HepG2 (cell line): Measurements from ENCODE around the gene SLC13A5. TPM values are rescaled to one million over a fixed set of nuclear protein-coding genes. Genes with fewer than 3 reads are reported as not detected.

ENCODE experiments used
- ARID4A ChIP-seq: sonication (generic); formaldehyde crosslinking; IDR thresholded peaks from 2 replicates; pipeline ENCODE4 v1.5.0; 2020; ENCODE audit warnings: mild to moderate bottlenecking, missing genetic modification reagents, borderline replicate concordance
- DDIT3 ChIP-seq: sonication (generic); formaldehyde crosslinking; IDR thresholded peaks from 2 replicates; pipeline ENCODE4 v1.4.0; 2020; ENCODE audit warnings: mild to moderate bottlenecking, missing genetic modification reagents
- ELF4 ChIP-seq: sonication (generic); formaldehyde crosslinking; IDR thresholded peaks from 2 replicates; pipeline ENCODE4 v1.5.0; 2020; ENCODE audit warnings: missing genetic modification reagents, mild to moderate bottlenecking, moderate library complexity, borderline replicate concordance
- FOXA3 ChIP-seq: IDR thresholded peaks from 2 replicates; pipeline ENCODE4 v1.6.1; 2016; ENCODE audit warnings: missing genetic modification reagents, missing compliant biosample characterization
- FOXK1 ChIP-seq: sonication (generic); formaldehyde crosslinking; IDR thresholded peaks from 2 replicates; pipeline ENCODE4 v1.4.0; 2020; ENCODE audit warnings: low read depth, missing genetic modification reagents, borderline replicate concordance
- FOXM1 ChIP-seq: sonication (generic); formaldehyde crosslinking; IDR thresholded peaks from 2 replicates; pipeline ENCODE4 v1.5.0; 2020; ENCODE audit warnings: missing genetic modification reagents
- FOXO4 ChIP-seq: sonication (generic); formaldehyde crosslinking; conservative IDR thresholded peaks from 2 replicates; pipeline ENCODE4 v1.8.1; 2023; ENCODE audit warnings: missing genetic modification reagents
- KLF12 ChIP-seq: sonication (generic); formaldehyde crosslinking; IDR thresholded peaks from 2 replicates; pipeline ENCODE4 v1.4.0; 2020; ENCODE audit warnings: missing genetic modification reagents, borderline replicate concordance
- KLF15 ChIP-seq: sonication (generic); formaldehyde crosslinking; IDR thresholded peaks from 2 replicates; pipeline ENCODE4 v1.8.1; 2023; ENCODE audit warnings: borderline replicate concordance, mild to moderate bottlenecking, inconsistent platforms, missing genetic modification reagents, mixed read lengths
- MTA1 ChIP-seq: sonication (generic); formaldehyde crosslinking; IDR thresholded peaks from 2 replicates; pipeline ENCODE4 v1.4.0; 2020; ENCODE audit warnings: missing genetic modification reagents, mild to moderate bottlenecking, borderline replicate concordance
- MYNN ChIP-seq: sonication (generic); formaldehyde crosslinking; IDR thresholded peaks from 2 replicates; pipeline ENCODE4 v1.4.0; 2020; ENCODE audit warnings: mild to moderate bottlenecking, low read depth, missing genetic modification reagents
- MZF1 ChIP-seq: sonication (generic); formaldehyde crosslinking; IDR thresholded peaks from 2 replicates; pipeline ENCODE4 v1.8.1; 2023; ENCODE audit warnings: mild to moderate bottlenecking, missing genetic modification reagents, borderline replicate concordance
- PCBP2 ChIP-seq: fragments of 200-400 bp; formaldehyde crosslinking; optimal IDR thresholded peaks from 2 replicates; pipeline ENCODE3; 2018; ENCODE audit warnings: low read length, low read depth; ENCODE audit not compliant: poor library complexity, severe bottlenecking
- RBAK ChIP-seq: sonication (generic); formaldehyde crosslinking; IDR thresholded peaks from 2 replicates; pipeline ENCODE4 v1.5.1; 2020; ENCODE audit warnings: mild to moderate bottlenecking, missing genetic modification reagents
- SRSF1 ChIP-seq: fragments of 200-400 bp; formaldehyde crosslinking; optimal IDR thresholded peaks from 2 replicates; pipeline ENCODE3; 2017; ENCODE audit warnings: mild to moderate bottlenecking, low read depth, low read length, moderate library complexity
- TCF7 ChIP-seq: sonication (generic); IDR thresholded peaks from 2 replicates; pipeline ENCODE4 v1.6.1; 2016; ENCODE audit warnings: antibody characterized with exemption, low read depth
- ZBTB7B ChIP-seq: sonication (generic); formaldehyde crosslinking; IDR thresholded peaks from 2 replicates; pipeline ENCODE4 v1.4.0; 2020; ENCODE audit warnings: missing genetic modification reagents
- ZNF121 ChIP-seq: sonication (generic); formaldehyde crosslinking; IDR thresholded peaks from 2 replicates; pipeline ENCODE4 v1.5.0; 2020; ENCODE audit warnings: mild to moderate bottlenecking, missing genetic modification reagents
- ZNF160 ChIP-seq: sonication (generic); formaldehyde crosslinking; IDR thresholded peaks from 2 replicates; pipeline ENCODE4 v1.8.0; 2022; ENCODE audit warnings: mild to moderate bottlenecking, inconsistent platforms, missing genetic modification reagents
- ZNF207 ChIP-seq: fragments of 450-650 bp; IDR thresholded peaks from 2 replicates; pipeline ENCODE4 v1.6.1; 2016; ENCODE audit warnings: antibody characterized with exemption, borderline replicate concordance
- ZNF30 ChIP-seq: sonication (generic); formaldehyde crosslinking; IDR thresholded peaks from 2 replicates; pipeline ENCODE4 v1.5.0; 2020; ENCODE audit warnings: mild to moderate bottlenecking, missing genetic modification reagents
- ZNF503 ChIP-seq: sonication (generic); formaldehyde crosslinking; IDR thresholded peaks from 2 replicates; pipeline ENCODE4 v1.4.0; 2020; ENCODE audit warnings: missing genetic modification reagents
- polyA plus RNA-seq, 8 experiments: library from polyadenylated mRNA; depleted of rRNA in 3 of 8; stranded (reverse) in 7 of 8; unstranded in 1 of 8; fragments of >200 nt; fragmentation: Illumina TruSeq in 4 of 8; extraction: Trizol in 4 of 8; gene quantifications; 2 replicates each; pipeline versions ENCODE4 v1.2.1 to v1.2.3, GENCODE V29; 2011 to 2016; ENCODE audit warnings: low read depth in 4 of 8, missing spikeins in 1 of 8, mixed read lengths in 1 of 8; ENCODE audit not compliant: insufficient read depth in 1 of 8
- total RNA-seq, 5 experiments: library from RNA; depleted of rRNA; stranded (reverse); fragments of >200 nt; fragmentation: Illumina TruSeq; extraction: Trizol; gene quantifications; 2 replicates each; pipeline ENCODE4 v1.2.3, GENCODE V29; 2016; ENCODE audit warnings: low read depth in 1 of 5

Gene SLC13A5
- total and polyA plus RNA-seq, 2 of the 13 experiments (the other 11 are each of a cell fraction or from before 2014, with no cell fraction given), result 42.8 to 310 TPM

GRCh38 chr17:6640536-6641246 lies 72.5 kb downstream of the SLC13A5 start, which contains the start of the genes KIAA0753 and TXNDC17 (continued):
- TF ChIP-seq ZNF121 (no peak), RBAK (no peak), FOXO4 (CRISPR knock-in tag) (no peak), MZF1 (CRISPR knock-in tag) (no peak), ZNF207 (no peak), ARID4A (peak; percentile 97), DDIT3 (CRISPR knock-in tag) (no peak), FOXM1 (CRISPR knock-in tag) (no peak), ZNF30 (CRISPR knock-in tag) (no peak), ZNF160 (CRISPR knock-in tag) (peak; percentile 47; the same call in 1 of the 2 replicates), ELF4 (CRISPR knock-in tag) (peak; percentile 96), MYNN (CRISPR knock-in tag) (peak; percentile 88; the same call in 1 of the 2 replicates), SRSF1 (peak; percentile 70), FOXK1 (CRISPR knock-in tag) (0 out of 2 replicates have a peak, but pooled peaks have one; percentile 7), MTA1 (CRISPR knock-in tag) (no peak), FOXA3 (CRISPR knock-in tag) (peak; percentile 28; the same call in 1 of the 2 replicates), KLF15 (CRISPR knock-in tag) (no peak), TCF7 (peak; percentile 33; the same call in 1 of the 2 replicates), KLF12 (CRISPR knock-in tag) (peak; percentile 66; the same call in 1 of the 2 replicates), PCBP2 (no peak), ZNF503 (CRISPR knock-in tag) (no peak; the same call in 1 of the 2 replicates), ZBTB7B (CRISPR knock-in tag) (peak; percentile 57; the same call in 1 of the 2 replicates)
